HG03196 (cell line): Measurements from ENCODE around the gene GRM4.

Source experiments
- ATAC-seq: cut with Tn5 transposase; IDR thresholded peaks from one replicate; pipeline ENCODE4 v1.9.1; 2021; ENCODE audit not compliant: unreplicated experiment

GRM4 gene

DNA sequence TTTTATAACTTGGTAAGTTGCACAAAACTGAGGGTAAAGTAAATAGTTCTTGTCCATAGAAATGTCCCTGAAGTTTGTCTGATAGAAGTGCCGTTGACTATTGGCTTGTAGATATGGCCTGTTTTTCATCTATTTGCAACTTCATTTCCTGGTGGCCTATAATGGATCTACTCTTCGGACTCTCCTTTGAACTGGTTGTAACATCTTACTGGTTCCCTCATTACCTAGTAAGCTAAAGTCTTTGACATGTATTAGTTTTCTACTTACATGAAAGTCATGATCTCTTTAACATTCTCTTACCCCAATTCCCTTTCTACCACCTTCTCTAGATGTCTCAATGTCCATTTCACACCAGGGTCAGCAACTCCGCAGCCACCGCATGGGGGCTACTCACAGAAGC lies 146.3 kb downstream of the GRM4 start:
- no peak for ATAC-seq

DNA sequence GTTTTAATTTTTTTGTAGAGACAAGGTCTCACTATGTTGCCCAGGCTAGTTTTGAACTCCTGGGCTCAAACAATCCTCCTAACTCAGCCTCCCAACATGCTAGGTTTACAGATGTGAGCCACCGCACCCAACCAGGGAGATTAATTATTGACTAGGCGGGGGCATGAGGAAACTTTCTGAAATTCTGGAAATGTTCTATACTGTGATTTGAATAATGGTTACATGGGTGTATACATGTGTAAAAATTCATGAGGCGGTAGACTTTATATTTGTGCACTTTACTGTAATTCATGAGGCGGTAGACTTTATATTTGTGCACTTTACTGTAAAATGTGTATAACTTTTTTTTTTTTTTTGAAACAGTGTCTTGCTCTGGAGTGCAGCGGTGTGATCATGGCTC lies 147.2 kb downstream of the GRM4 start:
- no peak for ATAC-seq

DNA sequence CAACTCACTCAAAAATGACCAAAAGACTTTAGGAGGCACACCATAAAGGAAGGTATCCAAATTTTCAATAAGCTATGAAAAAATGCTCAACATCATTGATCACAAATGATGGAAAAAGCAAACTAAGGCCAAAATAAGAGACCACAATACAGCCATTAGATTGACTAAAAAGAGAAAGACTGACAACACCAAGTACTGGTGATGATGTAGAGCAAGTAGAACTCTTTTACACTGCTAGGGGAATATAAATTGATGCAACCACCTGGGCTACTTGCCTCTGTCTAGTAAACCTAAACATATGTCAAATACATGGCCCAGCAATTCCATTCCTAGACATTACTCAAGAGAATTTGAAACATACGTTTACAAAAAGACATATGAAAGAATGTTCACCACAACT lies 148.6 kb downstream of the GRM4 start:
- no peak for ATAC-seq

DNA sequence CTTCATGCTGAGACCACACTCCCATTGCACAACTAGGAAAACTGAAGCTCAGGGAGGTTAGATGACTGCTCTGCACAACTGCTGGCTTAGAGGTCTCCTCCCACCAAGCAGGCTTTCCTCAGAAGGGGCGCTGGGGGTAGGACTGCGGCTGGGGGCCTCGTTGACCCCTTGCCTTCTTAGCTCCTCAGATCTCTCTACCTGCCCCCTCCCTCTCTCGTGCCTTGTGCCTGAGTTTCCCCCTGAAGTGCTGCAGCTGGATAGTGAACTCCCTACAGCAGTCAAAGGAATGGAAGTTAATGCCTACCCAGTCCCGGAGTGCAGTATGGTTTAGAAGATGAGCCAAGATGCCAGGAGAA lies 149.8 kb downstream of the GRM4 start:
- ATAC-seq: no peak

DNA sequence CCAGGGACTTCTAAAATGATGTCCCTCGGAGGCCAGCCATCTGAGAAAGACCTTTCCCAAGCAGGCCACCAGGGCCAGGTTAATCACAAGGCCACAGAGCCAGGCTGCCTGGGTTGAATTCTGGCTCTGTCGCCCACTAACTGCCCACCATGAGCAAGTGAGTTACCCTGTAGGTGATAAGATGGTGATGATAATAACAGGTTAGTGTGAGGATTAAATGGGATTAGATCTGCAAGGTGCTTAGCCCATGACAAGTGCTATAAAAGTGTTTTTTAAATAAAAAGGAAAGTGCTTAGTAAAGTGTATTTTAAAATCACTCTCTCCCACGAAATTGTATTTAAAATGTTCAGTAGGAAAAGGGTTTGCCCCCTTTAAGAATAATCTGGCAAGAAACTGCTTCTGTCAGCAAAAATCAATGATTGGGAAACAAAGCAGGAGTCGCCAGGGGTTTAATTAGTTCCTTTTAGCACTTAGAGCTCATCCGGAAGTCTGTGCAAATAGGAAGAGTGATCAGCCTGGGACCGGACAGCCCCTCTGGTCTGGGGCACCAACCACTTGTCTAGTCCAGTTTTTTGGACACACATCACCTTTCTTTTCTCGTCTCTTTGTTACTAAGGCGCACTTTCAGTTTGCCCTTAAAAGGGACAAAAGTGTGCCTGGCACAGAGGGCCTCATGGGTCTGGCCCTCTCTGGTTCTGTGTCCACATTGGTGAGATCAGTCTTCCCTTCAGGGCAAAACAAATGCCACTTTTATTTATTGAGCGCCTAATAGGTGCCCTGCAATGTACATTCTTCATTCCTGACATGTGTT lies 150.4 kb downstream of the GRM4 start:
- ATAC-seq: no peak

DNA sequence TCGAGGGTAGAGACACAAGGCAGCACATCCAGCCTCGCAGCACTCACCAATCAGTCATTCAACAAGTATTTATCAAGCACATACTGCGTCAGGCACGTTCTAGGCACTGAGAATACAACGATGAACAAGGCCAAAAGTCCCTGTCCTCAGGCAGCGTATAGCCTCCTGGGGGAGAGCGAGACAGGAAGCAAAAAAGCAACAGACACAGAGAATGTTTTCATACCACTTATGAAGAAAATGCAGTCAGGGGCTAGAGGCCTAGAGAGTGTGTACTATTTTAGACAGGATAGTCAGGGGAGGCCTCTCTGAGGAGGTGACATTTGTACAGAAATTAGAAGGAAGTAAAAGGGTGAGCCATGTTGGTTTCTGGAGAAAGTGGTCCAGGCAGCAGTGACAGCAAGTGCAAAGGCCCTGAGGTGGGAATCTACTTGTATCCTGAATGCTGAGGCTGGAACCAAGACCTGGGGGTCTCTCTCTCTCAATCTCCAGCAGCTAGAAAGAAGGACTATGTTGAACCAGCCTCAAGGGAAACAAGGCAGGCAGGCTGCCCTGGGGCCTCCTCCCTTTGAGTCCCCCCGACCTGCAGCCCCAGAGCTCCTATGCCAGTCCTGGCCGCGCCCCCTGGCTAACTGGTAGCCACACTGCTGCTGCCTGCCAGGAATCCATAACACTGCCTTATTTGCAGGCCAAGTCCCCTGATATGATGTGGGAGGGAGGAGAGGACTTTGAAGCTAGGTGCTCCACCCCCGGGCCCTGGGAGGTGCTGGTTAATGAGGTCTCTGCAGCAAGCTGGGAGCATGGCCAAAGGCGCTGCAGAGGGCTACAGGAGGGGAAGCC lies 151.2 kb downstream of the GRM4 start:
- no peak for ATAC-seq

DNA sequence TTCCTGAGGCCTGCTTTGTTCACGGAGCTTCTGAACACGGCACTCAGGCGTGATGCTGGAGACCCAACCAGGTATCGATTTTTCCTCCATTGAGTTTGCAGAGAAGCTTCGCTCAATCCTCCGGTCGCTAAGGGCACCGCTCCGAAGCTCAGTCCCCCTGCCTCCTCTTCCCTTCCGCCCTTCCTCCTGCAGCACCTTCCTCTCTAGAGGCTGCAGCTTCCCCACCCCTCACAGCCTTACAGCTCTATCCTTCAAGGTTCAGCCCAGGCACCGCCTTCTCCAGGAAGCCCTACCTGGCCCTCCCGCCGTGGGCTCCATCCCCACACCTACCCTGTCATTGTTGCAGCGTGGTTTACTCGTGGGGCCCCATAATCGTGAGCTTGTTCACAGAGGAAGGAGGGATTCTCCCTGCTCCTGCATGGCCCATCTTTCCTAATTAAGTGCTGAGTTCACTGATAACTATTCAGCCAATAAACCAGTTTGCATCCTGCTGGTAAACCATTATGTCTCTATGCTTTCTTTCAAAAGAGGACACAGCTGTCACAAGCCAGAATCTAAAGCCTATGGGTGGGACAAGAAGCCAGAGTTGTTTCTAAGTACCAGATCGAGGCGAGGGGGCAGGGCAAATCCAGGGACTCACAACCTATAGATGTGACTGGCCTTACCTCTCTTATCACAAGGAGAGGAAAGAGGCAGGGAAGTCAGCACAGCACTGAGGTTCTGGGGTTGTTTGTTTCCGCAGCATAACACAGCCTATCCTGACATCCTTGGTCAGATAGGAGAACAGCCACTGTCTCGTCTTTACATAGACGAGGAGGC lies 152.0 kb downstream of the GRM4 start:
- ATAC-seq: no peak

DNA sequence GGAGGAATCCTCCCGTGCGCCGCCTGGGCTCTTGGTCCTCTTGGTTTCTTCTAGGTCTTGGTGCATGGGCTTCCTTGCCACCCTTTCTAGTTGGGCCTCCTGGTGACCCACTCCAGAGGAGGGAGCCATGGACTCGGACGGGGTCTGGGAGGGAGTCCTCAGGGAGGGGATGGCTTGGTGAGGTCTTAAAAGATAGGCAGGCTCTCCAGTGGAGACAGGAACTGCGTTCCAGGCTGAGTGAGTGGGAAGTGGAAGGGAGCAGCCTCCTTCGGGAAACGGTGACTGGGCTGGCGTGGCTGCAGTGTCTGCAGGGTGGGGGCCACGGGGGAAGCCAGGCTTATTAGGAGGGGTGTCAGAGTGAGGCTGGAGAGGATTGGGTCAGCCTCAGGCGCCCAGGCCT lies 152.8 kb downstream of the GRM4 start:
- ATAC-seq: no peak

DNA sequence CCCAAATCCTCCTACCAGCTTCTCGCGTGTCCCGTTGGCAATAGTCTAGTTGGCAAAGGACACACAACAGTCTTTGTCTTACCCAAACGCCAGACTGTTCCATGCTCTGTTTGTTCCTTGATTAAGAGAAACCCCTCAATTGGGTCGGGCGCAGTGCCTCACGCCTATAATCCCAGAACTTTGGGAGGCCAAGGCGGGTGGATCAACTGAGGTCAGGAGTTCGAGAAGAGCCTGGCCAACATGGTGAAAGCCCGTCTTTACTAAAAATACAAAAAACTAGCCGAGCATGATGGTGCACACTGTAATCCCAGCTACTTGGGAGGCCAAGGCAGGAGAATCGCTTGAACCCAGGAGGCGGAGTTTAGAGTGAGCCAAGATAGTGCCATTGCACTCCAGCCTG lies 153.7 kb downstream of the GRM4 start:
- ATAC-seq: no peak

DNA sequence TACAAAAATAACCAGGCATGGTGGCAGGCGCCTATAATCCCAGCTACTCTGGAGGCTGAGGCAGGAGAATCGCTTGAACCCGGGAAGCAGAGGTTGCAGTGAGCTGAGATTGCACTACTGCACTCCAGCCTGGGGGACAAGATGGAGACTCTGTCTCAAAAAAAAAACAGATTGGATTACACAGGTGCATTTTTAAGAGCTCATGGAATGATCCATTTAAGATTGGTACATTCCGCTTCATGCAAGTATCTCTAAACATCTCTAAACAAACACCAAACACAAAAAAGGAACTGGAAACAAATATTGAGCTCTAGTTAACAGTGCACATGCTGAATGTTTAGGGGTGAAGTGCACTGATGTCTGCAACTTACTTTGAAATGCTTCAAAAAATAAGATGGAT lies 154.3 kb downstream of the GRM4 start:
- ATAC-seq: no peak

DNA sequence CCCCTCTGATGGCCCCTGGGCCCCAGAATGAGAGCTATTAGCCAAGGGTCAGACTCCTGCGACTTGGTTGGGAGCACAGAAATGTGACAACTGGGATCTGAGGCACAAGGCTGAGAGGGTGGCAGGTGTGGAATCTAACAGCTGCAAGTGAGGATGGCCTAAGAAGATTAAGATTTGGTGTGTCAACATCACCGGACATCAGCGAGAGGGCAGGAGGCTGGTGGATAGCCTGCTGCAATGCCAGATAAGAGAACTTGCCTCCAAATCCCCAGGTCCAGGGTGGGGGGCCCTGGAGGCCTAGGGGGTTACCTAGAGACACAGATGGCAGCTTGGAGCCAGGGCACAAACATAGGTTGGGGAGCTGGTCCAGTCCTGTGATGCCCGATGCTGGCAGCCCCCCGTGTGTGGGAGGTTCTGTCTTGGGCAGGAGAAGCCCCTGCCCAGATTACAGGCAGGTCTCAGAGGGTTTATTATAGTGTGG lies 155.8 kb downstream of the GRM4 start:
- no peak for ATAC-seq

DNA sequence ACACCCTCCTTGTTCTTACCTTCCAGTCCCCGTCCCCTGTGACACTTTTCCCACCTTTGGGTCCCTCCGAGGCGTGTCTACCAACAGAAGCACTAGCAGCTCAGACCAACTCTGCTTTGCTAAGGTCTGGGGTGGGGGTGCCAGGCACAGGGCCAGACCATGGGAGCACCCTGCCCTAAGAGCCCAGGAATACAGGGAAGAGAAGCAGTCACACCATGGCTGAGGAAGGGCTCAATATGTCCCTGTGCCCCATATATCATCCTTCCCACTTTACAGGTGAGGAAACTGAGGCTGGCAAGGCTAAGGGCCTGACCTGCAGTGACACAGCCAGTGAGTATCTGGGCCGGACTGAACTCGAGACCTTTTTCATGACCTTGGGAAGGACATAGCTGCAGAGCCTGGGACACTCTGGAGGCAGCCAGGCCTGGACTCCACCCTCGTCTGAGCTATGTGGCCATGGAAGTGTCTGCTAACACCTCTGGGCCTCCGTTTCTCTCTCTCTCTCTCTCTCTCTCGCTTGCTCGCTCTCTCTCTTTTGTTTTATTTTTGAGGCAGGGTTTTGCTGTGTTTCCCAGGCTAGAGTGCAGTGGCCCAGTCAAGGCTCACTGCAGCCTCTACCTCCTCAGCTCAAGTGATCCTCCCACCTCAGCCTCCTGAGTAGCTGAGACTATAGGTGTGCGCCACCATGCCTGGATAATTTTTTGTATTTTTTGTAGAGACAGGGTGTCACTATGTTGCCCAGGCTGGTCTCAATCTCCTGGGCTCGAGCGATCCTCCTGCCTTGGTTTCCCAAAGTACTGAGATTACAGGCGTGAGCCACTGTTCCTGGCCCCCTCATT lies 156.7 kb downstream of the GRM4 start:
- no peak for ATAC-seq

DNA sequence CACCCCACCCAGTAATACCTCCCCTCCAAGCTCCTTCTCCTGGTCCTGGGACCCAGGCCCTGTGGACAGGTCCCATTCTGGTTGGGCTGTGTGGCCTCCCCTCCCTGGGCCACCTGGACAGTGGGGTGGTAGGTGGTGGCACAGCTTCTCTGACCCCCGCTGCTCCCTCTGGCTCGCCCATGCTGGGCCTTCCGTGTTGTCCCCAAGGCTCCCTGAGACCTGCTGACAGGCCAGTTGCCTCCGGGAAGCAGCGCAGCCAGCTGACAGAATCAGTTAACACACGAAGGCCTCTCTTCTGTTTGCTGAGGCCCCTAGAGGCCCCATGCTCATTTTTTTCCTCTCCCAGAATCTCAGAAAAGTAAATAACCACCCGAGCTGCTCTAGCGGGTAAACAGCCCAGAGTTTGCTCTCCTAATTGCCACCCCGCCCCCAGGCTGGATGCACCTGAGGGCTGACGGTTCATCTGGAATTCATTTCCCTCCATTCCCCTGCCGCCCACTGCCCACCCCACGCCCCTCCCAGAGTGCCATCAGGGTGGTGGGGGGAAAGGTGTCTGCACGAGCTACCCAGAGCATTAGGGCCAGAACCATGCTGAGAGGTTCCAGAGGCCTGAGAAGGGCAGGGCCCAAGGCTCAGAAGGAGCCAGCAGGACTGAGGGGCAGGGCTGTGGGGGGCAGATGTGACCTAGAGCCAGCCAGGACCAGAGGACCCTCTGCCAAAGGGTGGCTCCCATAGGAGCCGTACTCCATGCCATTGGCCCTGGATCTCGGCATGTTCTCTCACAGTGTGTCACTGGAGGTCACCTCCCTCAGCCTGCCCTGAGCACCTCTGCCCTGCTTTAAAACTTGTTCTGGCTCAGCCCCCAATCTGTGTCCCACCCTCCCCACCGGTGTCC lies 157.5 kb downstream of the GRM4 start:
- ATAC-seq: no peak

DNA sequence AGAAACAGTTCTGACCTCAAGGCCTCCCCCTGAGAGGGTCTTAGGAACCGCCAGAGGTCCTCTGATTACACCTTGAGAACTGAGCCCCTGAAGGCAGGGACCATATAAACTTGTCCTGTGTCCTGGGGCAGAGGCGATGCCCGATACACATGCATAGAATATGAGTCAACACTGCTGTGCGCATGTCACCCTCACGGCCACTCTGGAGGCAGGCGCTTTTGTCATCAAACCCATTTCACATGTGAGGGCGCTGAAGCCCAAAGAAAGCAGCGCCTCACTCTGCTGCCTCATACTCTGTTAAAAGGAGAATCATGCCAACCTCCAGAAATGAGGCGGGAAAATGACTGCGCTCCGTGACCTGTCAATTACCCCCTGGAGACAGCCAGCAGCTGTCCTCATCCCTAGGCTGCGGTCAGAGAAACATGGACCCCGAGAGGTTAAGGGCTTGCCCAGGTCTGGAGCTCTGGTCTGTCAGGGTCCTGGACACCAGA lies 158.3 kb downstream of the GRM4 start:
- ATAC-seq: no peak

DNA sequence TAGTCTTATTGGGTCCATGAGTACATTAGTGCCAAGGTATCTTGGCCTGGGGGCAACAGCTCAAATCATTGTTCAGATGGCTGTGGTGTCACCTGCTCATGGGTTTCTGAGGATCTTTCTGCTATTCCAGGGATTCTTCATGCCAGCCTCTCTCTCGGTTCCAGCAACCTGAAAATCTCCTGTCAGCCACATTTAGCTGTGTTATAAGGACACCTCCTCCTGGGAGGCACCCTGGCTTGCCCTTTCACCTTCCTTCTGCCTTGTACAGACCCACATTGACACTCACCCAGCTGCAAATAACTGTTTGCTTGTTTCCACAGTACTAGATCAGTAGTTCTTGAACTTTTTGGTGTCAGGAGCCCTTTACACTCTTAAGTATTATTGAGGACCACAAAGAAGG lies 159.9 kb downstream of the GRM4 start:
- ATAC-seq: no peak

DNA sequence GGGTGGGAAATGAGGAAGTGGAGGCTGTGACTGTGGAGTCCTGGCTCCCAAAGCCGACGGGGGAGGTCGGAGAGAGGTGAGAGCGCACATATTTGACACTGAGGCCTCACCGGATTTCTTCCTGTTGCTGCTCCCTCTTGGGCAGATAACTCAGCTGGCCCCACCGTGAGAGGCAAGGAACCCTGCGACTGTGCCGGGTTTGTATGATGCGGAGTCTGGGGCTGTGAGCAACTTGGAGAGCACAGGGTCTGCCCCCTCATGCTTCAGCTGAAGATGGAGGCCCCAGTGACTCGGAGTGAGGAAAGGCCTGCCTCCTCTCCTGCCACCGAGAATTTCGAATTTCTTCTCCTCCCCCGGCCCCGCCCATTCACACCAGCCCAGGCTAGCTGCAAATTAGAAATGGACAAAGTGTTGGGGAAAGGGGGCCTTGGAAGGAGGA lies 160.6 kb downstream of the GRM4 start:
- no peak for ATAC-seq

DNA sequence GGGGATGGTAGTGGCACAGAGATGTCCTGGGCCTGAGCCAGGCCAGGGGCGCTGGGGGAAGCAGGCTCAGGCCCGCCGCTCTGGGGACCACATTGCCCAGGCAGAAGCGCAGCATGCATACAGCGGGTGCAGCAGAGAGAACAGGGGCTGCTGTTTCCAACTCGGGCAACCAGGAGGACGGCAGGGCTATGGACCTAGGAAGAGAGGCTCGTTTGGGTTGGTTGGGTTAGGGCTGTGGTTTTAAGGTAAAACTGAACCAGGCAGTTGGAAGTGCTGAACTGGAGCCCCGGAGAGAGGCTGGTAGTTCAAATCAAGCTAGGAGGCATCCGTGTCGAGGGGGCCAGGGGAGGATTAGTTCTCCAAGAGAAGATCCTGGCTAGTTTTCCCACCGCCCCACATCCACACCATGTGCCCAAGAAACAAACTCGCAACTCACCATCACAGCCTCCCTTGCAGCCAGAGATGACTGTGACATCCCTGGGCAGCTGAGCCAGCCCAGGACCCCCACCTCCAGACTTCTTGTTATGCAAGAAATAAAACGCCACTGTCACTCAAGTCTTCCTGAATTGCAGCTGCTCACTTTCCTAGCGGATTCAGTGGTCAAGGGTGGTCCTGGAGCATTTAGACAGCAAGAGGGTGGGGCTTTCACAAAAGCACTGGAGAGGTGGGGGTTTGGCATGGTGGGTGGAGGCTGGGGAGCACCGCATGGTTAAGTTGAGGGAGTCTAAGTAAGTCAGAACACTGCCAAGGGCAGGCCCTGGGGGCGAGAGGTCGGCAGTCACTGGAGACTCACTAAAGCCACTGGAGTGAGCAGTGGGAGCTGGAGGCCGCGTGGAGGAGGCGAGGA lies 161.2 kb downstream of the GRM4 start:
- no peak for ATAC-seq

DNA sequence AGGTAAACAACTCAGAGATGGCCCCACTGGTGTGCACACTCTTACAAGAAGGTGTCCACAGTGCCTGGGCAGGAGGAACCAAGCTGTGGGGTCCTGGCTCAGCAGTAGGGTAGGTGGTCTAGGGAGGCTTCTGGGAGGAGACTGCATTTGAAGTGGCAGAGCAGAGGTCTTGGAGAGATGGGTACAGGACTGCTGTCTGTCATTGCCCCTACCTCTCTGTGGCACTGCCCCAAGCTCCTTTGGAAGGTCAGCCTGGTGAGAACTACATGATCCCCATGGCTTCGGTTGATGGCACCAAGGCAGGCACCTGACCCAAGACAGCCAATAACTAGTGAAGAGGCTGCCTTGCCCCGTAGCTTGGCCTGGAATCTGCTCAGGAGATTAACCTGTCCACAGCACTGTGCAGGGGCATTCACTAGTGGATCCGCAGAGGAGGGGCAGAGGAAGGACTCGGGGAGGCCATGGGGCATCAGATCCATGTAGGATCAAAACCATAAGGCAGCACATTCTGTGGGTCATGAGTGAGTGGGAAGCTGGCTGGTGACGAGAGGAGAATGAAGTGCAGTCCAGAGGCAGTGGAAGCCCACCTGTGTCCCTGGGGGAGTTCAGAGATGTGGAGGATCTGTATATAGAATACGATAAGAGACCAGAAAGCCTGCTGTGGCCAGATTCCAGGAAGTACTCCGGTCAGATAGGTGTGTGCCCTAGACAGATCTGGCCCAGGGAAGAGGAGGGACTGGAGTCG lies 162.0 kb downstream of the GRM4 start:
- no peak for ATAC-seq
